SHP77 treated with DMSO at 0.1 percent for 48 hours (cell line): ENCODE data around the gene DPP7.
"Not testable (repeated sequence)": the region's sequence is repeated elsewhere in the genome, so short reads cannot be mapped to it uniquely, and the experiment has no call there.

ENCODE experiments used
- DNase-seq: peaks from one replicate; lab custom pipeline; 2025; lab: John Stamatoyannopoulos, UW

The DPP7 gene

GRCh38 chr9:137128862-137129455 is 14.4 kb upstream of the DPP7 start:
- no peak for DNase-seq

GRCh38 chr9:137128158-137128861 is 13.8 kb upstream of the DPP7 start:
- no peak for DNase-seq

GRCh38 chr9:137127301-137128157 is 13.0 kb upstream of the DPP7 start:
- DNase-seq = no peak

- DNase-seq = no peak
These were observed 12.3 kb upstream of the DPP7 start for GRCh38 chr9:137126786-137127185.

- DNase-seq = not testable (repeated sequence)
These were observed 9.5 kb upstream of the DPP7 start for GRCh38 chr9:137123952-137124462.

- DNase-seq = no peak
These were observed 8.9 kb upstream of the DPP7 start for GRCh38 chr9:137123468-137123837.

GRCh38 chr9:137122796-137123467 is 8.4 kb upstream of the DPP7 start:
- DNase-seq = not testable (repeated sequence)

- DNase-seq = not testable (repeated sequence)
These were observed 7.6 kb upstream of the DPP7 start for GRCh38 chr9:137121927-137122795.

- not testable (repeated sequence) for DNase-seq
These were observed 3.6 kb upstream of the DPP7 start for GRCh38 chr9:137118092-137118603.

- DNase-seq = no peak
These were observed 2.8 kb upstream of the DPP7 start for GRCh38 chr9:137117269-137117731.

- no peak for DNase-seq
These were observed 2.2 kb upstream of the DPP7 start for GRCh38 chr9:137116728-137117127.

- DNase-seq = no peak
These were observed 1.5 kb upstream of the DPP7 start for GRCh38 chr9:137116027-137116507.

- DNase-seq = no peak
These were observed 977 bp upstream of the DPP7 start for GRCh38 chr9:137115394-137116026.

- no peak for DNase-seq
These were observed 317 bp downstream of the DPP7 start for GRCh38 chr9:137114220-137114612.

- no peak for DNase-seq
These were observed 961 bp downstream of the DPP7 start for GRCh38 chr9:137113385-137114159.

GRCh38 chr9:137112564-137113384 is 1.8 kb downstream of the DPP7 start:
- DNase-seq = no peak

- no peak for DNase-seq
These were observed 2.6 kb downstream of the DPP7 start for GRCh38 chr9:137111788-137112563.
